GM12865 (cell line): Measurements from ENCODE around the gene CALML5.

Experiments
- DNase-seq: peaks from one replicate; pipeline ENCODE4 v3.0.0; 2010; ENCODE audit warnings: low read depth
- H3K4me3 ChIP-seq: 2 replicates; pipeline ENCODE4 v1.5.1; 2011; ENCODE audit warnings: mild to moderate bottlenecking, low read depth, low read length, control low read depth
- TF ChIP-seq, protein P1 (sequence below): IDR thresholded peaks from 2 replicates; pipeline ENCODE4 v1.5.1; 2011; ENCODE audit warnings: low read length, control low read depth, low read depth, inconsistent platforms; ENCODE audit not compliant: insufficient read depth; ENCODE audit errors: missing control alignments

The CALML5 gene

DNA sequence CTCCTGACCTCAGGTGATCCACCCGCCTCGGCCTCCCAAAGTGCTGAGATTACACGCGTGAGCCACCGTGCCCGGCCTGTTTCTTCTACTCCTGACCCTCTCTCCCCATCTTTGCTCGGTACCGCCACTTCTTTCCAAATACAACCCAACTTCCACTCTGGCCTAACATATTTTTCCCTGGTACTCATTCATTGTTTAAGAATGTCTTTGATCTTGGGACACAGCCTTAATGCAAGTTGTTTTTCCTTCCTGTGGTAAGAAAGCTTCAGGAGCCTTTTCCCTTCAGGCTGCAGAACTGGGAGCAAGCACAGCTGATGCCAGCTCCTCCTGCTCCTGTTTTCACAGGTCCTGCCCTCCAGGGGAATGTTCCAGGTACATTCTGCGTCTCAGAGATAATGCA lies 39.1 kb upstream of the CALML5 start:
- no peak for DNase-seq
- no peak overlapping the region for H3K4me3 ChIP-seq
- TF ChIP-seq, protein P1, sequence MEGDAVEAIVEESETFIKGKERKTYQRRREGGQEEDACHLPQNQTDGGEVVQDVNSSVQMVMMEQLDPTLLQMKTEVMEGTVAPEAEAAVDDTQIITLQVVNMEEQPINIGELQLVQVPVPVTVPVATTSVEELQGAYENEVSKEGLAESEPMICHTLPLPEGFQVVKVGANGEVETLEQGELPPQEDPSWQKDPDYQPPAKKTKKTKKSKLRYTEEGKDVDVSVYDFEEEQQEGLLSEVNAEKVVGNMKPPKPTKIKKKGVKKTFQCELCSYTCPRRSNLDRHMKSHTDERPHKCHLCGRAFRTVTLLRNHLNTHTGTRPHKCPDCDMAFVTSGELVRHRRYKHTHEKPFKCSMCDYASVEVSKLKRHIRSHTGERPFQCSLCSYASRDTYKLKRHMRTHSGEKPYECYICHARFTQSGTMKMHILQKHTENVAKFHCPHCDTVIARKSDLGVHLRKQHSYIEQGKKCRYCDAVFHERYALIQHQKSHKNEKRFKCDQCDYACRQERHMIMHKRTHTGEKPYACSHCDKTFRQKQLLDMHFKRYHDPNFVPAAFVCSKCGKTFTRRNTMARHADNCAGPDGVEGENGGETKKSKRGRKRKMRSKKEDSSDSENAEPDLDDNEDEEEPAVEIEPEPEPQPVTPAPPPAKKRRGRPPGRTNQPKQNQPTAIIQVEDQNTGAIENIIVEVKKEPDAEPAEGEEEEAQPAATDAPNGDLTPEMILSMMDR, result no peak

DNA sequence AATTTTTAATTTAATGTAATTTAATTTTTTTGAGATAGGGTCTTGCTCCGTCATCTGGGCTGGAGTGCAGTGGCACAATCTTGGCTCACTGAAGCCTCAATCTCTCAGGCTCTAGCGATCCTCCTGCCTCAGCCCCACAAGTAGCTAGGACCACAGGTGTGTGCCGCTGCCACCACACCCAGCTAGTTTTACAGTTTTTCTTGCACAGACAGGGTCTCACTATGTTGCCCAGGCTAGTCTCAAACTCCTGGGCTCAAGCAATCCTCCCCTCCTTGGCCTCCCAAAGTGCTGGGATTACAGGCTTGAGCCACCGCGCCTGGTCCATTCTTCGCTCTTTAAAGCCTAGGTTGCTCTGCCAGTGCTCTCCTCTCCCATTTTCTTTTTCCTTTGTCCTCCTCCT lies 38.3 kb upstream of the CALML5 start:
- TF ChIP-seq, protein P1, result no peak
- H3K4me3 ChIP-seq, result no peak overlapping the region
- DNase-seq, result no peak

GRCh38 chr10:5536486-5537081 lies 37.2 kb upstream of the CALML5 start:
- TF ChIP-seq, protein P1, result no peak
- no peak for DNase-seq
- H3K4me3 ChIP-seq, result no peak overlapping the region

- no peak for DNase-seq
- no peak overlapping the region for H3K4me3 ChIP-seq
- TF ChIP-seq, protein P1, result no peak
Observed at GRCh38 chr10:5534880-5535856, 35.8 kb upstream of the CALML5 start.

- no peak for DNase-seq
- no peak overlapping the region for H3K4me3 ChIP-seq
- TF ChIP-seq, protein P1, result no peak
Observed at GRCh38 chr10:5534051-5534821, 34.9 kb upstream of the CALML5 start.

DNA sequence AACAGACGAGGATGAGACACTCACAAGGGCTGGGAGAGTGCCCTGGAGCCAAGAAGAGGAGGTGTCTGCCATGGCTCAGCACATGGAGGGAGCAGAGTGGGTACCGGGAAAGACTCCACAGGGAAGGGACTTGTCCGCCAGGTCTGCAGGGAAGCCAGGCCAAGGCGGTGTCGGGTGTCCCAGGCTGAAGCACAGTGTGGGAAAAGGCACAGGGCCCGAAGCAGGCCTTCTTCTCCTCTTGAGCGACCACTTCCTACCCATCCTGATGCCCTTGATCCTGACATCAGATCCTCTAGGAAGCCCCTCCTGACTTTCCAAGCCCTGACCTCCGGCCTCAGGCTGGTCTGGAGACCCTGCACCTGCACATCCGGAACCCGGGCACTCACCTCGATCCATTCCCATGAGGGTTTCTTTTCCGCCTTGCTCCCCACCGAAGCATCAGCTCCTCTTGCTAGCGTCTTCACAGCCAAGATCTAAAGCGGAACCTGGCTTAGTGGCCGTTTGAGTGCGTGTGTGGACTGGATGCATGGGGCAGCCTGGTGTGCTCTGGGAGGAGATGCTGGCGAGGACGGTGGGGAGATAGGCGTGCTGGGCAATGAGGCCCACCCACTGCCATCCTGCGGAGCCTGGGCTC lies 33.8 kb upstream of the CALML5 start:
- DNase-seq, result no peak
- no peak overlapping the region for H3K4me3 ChIP-seq
- TF ChIP-seq, protein P1, result no peak
